ENCODE data around the gene SPTBN4.

The SPTBN4 gene

DNA sequence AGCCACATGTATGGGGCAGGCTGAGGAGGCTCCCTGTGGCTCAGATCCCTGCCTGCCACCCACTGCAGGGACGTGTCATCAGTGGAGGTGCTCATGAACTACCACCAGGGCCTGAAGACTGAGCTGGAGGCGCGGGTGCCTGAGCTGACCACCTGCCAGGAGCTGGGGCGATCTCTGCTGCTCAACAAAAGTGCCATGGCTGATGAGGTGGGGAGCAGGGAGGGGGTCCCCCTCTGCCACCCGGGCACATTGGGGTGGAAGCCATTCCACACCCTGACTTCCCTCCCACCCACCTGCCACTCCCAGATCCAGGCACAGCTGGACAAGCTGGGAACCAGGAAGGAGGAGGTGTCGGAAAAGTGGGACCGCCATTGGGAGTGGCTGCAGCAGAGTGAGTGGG is 98.6 kb downstream of the SPTBN4 start:
- H3K27ac ChIP-seq, result no peak overlapping the region
- no peak for TF ChIP-seq ZFX (IDR thresholded peaks at IDR 0.05; ENCODE audit: borderline replicate concordance)
- TF ChIP-seq, protein P1, sequence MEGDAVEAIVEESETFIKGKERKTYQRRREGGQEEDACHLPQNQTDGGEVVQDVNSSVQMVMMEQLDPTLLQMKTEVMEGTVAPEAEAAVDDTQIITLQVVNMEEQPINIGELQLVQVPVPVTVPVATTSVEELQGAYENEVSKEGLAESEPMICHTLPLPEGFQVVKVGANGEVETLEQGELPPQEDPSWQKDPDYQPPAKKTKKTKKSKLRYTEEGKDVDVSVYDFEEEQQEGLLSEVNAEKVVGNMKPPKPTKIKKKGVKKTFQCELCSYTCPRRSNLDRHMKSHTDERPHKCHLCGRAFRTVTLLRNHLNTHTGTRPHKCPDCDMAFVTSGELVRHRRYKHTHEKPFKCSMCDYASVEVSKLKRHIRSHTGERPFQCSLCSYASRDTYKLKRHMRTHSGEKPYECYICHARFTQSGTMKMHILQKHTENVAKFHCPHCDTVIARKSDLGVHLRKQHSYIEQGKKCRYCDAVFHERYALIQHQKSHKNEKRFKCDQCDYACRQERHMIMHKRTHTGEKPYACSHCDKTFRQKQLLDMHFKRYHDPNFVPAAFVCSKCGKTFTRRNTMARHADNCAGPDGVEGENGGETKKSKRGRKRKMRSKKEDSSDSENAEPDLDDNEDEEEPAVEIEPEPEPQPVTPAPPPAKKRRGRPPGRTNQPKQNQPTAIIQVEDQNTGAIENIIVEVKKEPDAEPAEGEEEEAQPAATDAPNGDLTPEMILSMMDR (IDR thresholded peaks at IDR 0.05), result no peak

DNA sequence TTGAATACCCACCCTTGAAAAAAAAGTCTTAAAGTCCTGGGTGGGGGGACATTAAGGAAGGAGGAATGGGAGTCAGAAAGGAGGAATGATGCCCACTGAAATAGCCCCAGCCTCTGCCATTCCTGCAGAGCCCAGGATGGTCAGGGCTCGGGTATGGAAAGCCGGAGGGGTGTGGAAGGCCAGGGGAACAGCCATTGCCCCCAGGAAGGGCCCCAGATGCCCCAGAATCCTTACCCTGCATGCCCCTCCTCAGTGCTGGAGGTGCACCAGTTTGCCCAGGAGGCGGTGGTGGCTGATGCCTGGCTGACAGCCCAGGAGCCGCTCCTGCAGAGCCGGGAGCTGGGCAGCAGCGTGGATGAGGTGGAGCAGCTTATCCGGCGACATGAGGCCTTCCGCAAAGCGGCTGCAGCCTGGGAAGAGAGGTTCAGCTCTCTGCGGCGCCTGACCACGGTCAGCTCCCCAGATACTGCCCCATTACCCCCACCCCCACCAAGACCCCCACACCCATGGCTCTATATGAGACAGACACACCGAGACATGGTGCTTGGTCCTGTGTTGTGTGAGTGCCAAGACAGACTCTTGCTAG is 99.2 kb downstream of the SPTBN4 start:
- TF ChIP-seq, protein P1 (IDR thresholded peaks at IDR 0.05), result no peak
- TF ChIP-seq ZFX (IDR thresholded peaks at IDR 0.05; ENCODE audit: borderline replicate concordance), result no peak
- H3K27ac ChIP-seq, result no peak overlapping the region

DNA sequence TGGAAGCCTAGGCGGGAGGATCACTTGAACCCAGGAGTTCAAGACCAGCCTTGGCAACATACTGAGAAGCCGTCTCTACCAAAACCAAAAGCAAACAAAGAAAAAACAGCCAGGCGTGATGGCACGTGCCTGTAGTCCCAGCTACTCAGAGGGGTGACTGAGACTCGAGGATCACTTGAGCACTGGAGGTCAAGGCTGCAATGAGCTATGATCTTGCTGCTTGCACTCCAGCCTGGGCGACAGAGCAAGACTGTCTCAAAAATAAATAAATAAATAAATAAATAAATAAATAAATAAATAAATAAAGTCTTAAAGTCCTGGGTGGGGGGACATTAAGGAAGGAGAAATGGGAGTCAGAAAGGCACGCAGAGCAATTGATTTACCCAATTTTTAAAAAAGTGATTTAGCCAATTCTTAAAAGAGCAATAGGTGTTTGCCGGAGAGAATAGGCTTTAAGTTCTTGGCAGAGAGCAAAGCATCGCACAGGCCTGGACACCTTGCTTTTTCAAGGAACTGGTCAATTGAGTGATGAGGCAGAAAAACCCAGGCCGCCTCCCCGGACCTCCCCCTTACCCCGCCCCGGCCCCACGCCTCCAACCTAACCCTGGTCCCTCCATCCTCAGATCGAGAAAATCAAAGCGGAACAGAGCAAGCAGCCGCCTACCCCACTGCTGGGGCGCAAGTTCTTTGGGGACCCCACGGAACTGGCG is 100.4 kb downstream of the SPTBN4 start:
- H3K27ac ChIP-seq, result no peak overlapping the region
- TF ChIP-seq, protein P1 (IDR thresholded peaks at IDR 0.05), result no peak
- no peak for TF ChIP-seq ZFX (IDR thresholded peaks at IDR 0.05; ENCODE audit: borderline replicate concordance)

DNA sequence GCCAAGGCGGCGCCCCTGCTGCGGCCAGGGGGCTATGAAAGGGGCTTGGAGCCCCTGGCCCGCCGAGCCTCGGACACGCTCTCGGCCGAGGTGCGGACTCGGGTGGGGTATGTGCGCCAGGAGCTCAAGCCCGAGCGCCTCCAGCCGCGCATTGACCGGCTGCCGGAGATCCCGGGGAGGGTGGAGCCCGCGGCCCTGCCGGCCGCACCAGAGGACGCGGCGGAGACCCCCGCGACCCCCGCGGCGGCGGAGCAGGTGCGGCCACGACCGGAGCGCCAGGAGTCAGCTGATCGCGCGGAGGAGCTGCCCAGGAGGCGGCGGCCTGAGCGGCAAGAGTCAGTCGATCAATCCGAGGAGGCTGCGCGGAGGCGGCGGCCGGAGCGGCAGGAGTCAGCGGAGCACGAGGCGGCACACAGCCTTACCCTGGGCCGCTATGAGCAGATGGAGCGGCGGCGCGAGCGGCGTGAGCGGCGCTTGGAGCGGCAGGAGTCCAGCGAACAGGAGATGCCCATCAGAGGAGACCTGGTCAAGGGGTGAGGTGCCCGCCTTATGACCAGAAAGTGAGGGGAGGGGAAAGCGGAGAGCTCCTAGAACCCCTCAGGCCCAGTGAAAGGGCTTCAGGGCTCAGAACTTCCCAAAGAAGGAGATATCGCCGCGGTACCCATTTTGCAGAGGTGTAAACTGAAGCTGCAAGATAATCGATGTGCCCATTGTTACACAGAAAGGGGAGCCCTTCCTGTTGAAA is 101.1 kb downstream of the SPTBN4 start:
- H3K27ac ChIP-seq, result no peak overlapping the region
- TF ChIP-seq, protein P1 (IDR thresholded peaks at IDR 0.05), result no peak
- TF ChIP-seq ZFX (IDR thresholded peaks at IDR 0.05; ENCODE audit: borderline replicate concordance), result no peak

DNA sequence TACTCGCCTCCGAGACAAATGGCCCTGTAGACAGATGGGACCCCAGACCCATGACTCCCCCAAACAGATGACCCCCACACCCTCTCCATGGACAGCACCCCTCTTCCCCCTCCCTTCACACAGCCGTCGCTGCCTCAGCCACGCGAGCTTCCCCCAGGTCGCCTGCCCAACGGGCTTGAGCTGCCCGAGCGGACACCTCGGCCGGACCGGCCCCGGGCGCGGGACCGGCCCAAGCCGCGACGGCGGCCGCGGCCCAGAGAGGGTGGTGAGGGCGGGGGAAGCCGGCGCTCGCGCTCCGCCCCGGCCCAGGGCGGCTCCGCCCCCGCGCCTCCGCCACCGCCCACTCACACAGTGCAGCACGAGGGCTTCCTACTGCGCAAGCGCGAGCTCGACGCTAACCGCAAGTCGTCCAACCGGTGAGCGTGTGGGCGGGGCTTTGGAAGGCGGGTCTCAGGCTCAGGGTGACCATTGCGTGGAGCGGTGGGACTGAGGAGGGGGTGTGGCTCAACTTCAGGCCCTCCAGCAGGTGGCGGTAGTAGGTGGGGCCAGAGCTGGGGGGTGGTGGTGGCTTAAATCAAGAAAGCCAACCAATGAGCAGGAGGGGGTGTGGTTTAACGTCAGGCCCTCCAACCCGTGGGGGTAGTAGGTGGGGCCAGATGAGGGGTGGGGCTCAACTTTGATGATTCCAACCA is 103.7 kb downstream of the SPTBN4 start:
- no peak overlapping the region for H3K27ac ChIP-seq

DNA sequence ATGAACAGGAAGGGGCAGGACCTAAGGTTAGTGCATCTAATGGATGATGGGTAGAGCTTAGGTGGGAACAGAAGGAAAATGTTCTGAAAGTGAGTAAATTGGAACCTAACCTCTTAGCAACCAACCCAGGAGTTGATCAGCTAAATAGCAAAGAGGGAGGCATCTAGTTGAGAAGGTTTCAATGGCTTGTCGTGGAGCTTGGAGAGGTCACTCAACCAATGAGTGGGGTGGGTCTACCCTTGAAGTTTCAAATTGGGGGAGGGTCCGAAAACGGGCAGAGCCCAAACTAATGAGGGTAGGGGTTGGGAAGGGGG is 104.2 kb downstream of the SPTBN4 start:
- peak overlapping the region; percentile 12; the same call in 1 of the 2 replicates for H3K27ac ChIP-seq
- no peak for TF ChIP-seq ZFX (IDR thresholded peaks at IDR 0.05; ENCODE audit: borderline replicate concordance)
- TF ChIP-seq, protein P1 (IDR thresholded peaks at IDR 0.05), result no peak

More for the DNA sequence above, 103.7 kb downstream of the SPTBN4 start:
- TF ChIP-seq, protein P1 (IDR thresholded peaks at IDR 0.05), result no peak
- TF ChIP-seq ZFX (IDR thresholded peaks at IDR 0.05; ENCODE audit: borderline replicate concordance), result no peak
